ENCODE data around the gene CABCOCO1.
"Not testable (repeated sequence)": the region's sequence is repeated elsewhere in the genome, so short reads cannot be mapped to it uniquely, and the experiment has no call there.

Gene CABCOCO1

GRCh38 chr10:61643316-61643751, 19.4 kb upstream of the CABCOCO1 start:
- no peak for DNase-seq

DNA sequence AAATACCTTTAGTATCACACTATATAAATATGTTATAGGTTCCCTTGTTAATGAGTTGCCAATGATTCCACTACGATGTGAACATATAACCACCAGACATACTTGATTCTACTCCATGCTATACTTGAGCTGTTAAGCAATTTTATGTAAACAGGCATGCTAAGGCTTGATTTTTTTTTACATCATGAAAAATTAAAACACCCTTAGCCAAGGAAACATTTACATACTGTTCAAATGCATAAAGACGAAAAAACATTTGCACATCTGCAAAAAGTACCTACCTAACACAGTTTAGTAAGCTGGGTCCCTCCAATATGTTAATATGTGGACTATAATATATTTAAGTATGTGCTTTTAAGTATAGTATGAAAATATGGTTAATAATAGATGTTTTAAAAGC, 9.0 kb upstream of the CABCOCO1 start:
- no peak for DNase-seq

GRCh38 chr10:61655335-61655851, 7.3 kb upstream of the CABCOCO1 start:
- no peak for DNase-seq

GRCh38 chr10:61663466-61663865, 737 bp downstream of the CABCOCO1 start:
- no peak for DNase-seq

GRCh38 chr10:61664985-61665384, 2.3 kb downstream of the CABCOCO1 start:
- DNase-seq = no peak

- DNase-seq = no peak
Observed at GRCh38 chr10:61669161-61669725, 6.5 kb downstream of the CABCOCO1 start.

DNA sequence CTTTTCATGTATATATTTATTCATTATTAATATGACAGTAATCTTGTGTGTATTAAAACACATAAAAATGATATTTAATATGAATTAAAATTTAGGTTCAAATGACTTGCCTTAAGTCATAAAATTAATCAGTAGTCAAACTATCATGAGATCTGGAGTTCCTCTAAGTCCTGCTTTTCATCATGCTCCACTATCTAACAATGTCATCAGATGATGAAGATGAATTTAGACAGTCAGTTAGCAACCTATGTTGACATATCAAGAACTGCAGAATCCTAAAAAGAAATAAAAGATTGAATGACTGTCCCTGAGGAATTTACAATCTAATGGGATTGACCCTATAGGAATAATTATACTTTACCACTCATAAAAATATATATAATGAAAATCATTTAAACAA, 7.1 kb downstream of the CABCOCO1 start:
- no peak for DNase-seq

DNA sequence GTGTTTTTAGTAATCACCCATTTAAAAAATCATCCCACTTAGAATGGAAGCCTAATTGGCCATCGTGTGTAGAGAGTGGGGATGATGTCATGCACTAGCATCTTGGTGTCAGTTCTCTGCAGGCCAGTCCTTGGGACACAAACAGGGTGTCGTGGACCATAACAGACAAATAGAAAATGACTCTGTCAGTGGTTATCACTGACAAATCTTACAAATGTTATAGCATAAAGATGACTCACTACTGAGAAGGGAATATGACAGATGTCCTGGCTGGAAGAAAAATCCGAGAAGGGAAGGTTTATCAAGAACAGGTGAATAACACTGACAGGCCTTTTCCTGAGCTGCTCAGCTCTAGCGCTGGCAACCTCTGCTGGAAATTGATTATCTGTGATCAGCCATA, 10.6 kb downstream of the CABCOCO1 start:
- DNase-seq = no peak

- DNase-seq = no peak
Observed at GRCh38 chr10:61682323-61682722, 19.6 kb downstream of the CABCOCO1 start.

DNA sequence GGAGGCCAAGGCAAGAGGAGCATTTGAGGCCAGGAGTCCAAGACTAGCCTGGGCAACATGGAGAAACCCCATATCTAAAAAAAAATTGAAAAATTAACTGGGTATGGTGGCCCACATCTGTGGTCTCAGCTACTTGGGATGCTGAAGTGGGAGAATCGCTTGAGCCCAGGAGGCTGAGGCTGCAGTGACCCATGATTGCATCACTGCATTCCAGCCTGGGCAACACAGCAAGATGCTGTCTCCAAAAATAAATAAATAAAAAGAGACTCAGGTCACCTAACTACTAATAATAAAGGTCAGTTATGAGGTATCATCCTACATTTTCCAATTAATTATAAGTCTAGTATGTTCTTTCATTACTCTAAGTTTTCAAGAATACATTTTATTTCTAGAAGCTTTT, 20.6 kb downstream of the CABCOCO1 start:
- DNase-seq = no peak

- no peak for DNase-seq
Observed at GRCh38 chr10:61684894-61685507, 22.3 kb downstream of the CABCOCO1 start.

- DNase-seq = no peak
Observed at GRCh38 chr10:61688551-61689308, 26.0 kb downstream of the CABCOCO1 start.

DNA sequence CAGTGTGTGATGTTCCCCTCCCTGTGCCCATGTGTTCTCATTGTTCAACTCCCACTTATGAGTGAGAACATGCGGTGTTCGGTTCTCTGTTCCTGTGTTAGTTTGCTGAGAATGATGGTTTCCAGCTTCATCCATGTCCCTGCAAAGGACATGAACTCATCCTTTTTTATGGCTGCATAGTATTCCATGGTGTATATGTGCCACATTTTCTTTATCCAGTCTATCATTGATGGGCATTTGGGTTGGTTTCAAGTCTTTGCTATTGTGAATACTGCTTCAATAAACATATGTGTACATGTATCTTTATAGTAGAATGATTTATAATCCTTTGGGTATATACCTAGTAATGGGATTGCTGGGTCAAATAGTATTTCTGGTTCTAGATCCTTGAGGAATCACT, 28.9 kb downstream of the CABCOCO1 start:
- DNase-seq = not testable (repeated sequence)

- DNase-seq = no peak
Observed at GRCh38 chr10:61692447-61693010, 29.8 kb downstream of the CABCOCO1 start.

GRCh38 chr10:61698968-61699655, 36.4 kb downstream of the CABCOCO1 start:
- no peak for DNase-seq

- no peak for DNase-seq
Observed at GRCh38 chr10:61701055-61701705, 38.5 kb downstream of the CABCOCO1 start.

GRCh38 chr10:61701706-61702105, 39.0 kb downstream of the CABCOCO1 start:
- no peak for DNase-seq

- DNase-seq = no peak
Observed at GRCh38 chr10:61702584-61702983, 39.9 kb downstream of the CABCOCO1 start.

DNA sequence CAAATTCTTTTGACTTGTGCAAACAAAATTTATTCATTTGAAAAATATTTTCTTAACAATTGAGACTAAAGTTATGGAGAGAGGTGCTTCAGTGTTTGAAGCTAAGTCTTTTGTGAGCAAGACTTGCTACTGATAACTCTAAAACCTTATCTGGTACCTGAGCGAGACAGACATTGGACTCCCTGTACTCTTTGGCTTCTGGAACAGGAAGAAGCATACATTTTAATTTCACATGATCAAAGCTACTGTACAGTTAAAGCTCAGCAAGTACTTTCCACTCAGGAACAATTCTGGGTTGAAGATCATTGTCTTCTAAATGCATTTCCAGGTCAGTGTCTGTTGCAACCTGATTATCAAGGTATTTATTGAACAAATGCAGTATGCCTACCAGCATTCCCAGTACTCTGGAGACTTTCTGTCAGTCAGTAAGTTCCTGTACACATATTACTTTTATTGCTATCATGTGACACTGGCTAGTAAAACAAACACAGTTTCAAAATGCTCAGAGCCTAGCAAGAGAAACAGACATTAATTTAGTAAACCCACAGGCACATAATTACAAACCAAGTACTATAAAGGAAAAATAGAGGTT, 42.4 kb downstream of the CABCOCO1 start:
- DNase-seq = no peak

- no peak for DNase-seq
Observed at GRCh38 chr10:61708846-61709245, 46.1 kb downstream of the CABCOCO1 start.

GRCh38 chr10:61712105-61712504, 49.4 kb downstream of the CABCOCO1 start:
- not testable (repeated sequence) for DNase-seq

DNA sequence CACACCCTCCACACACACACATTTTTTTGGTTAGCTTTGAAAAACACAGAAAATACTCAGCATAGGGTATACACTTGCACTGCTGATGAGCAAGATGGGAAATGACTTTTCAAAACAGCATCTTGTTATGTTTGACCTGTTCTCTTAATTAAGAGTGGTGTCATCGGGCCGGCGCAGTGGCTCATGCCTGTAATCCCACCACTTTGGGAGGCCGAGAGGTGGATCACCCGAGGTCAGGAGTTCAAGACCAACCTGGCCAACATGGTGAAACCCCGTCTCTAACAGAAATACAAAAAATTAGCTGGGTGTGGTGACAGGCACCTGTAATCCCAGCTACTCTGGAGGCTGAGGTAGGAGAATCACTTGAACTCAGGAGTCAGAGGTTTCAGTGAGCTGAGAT, 56.7 kb downstream of the CABCOCO1 start:
- DNase-seq = not testable (repeated sequence)

Data from C1 segment of cervical spinal cord (tissue), 14 donors.